SJCRH30 (cell line): ENCODE measurements around the gene EXT2. TPM values are rescaled to one million over a fixed set of nuclear protein-coding genes. Genes with fewer than 3 reads are reported as not detected.

Experiments used
- DNase-seq, 2 experiments: peaks; one replicate each; pipeline ENCODE4 v3.0.0-alpha.2; 2015 to 2020
- H3K27ac ChIP-seq: fragments of 250-450 bp; sonication (Bioruptor Pico); 2 replicates; pipeline ENCODE4 v1.5.1; 2020; ENCODE audit warnings: mild to moderate bottlenecking, moderate library complexity
- H3K27me3 ChIP-seq: fragments of 250-450 bp; sonication (Bioruptor Pico); 2 replicates; pipeline ENCODE4 v1.5.1; 2020; ENCODE audit warnings: mild to moderate bottlenecking, moderate library complexity
- H3K36me3 ChIP-seq: fragments of 250-450 bp; sonication (Bioruptor Pico); 2 replicates; pipeline ENCODE4 v1.5.1; 2020; ENCODE audit warnings: mild to moderate bottlenecking, moderate library complexity
- H3K4me1 ChIP-seq: fragments of 250-450 bp; sonication (Bioruptor Pico); 2 replicates; pipeline ENCODE4 v1.5.1; 2020; ENCODE audit warnings: mild to moderate bottlenecking, moderate library complexity
- H3K4me3 ChIP-seq: fragments of 250-450 bp; sonication (Bioruptor Pico); 2 replicates; pipeline ENCODE4 v1.5.1; 2020; ENCODE audit warnings: mild to moderate bottlenecking, moderate library complexity
- H3K9me3 ChIP-seq: fragments of 250-450 bp; sonication (Bioruptor Pico); replicated peaks from 2 replicates; pipeline ENCODE4 v1.5.1; 2020; ENCODE audit warnings: mild to moderate bottlenecking, moderate library complexity
- total RNA-seq: library from RNA; depleted of rRNA; stranded (reverse); fragments of >200 nt; shearing (Covaris generic); gene quantifications from 2 replicates; pipeline ENCODE4 v1.2.3, GENCODE V29; 2014

EXT2 gene
- total RNA-seq, 1 experiment from 2014 or later, result 91.7 TPM

GRCh38 chr11:44178381-44178780 is 82.9 kb downstream of the EXT2 start:
- Histone ChIP-seq H3K27ac (no peak overlapping the region), H3K4me3 (no peak overlapping the region), H3K4me1 (peaks cover 22% of the 10 kb centered on the region), H3K27me3 (no peaks in the 10 kb centered on the region), H3K36me3 (peaks cover 4% of the 10 kb centered on the region; the same call in 1 of the 2 replicates), H3K9me3 (no peaks in the 10 kb centered on the region)
- peak; percentile 45 to 56 for DNase-seq

GRCh38 chr11:44179173-44179572 is 83.7 kb downstream of the EXT2 start:
- Histone ChIP-seq H3K27me3 (no peaks in the 10 kb centered on the region), H3K4me3 (no peak overlapping the region), H3K36me3 (no peaks in the 10 kb centered on the region), H3K27ac (no peak overlapping the region), H3K4me1 (peaks cover 26% of the 10 kb centered on the region), H3K9me3 (0 out of 2 replicates have a peak, but pooled peaks cover 5% of the 10 kb centered on the region)
- no peak for DNase-seq

- Histone ChIP-seq H3K36me3 (no peaks in the 10 kb centered on the region), H3K27me3 (no peaks in the 10 kb centered on the region), H3K9me3 (0 out of 2 replicates have a peak, but pooled peaks cover 5% of the 10 kb centered on the region), H3K4me1 (peaks cover 27% of the 10 kb centered on the region), H3K4me3 (no peak overlapping the region), H3K27ac (no peak overlapping the region)
- no peak for DNase-seq
Measured at GRCh38 chr11:44180107-44180506, 84.6 kb downstream of the EXT2 start.

- H3K27ac ChIP-seq, result no peak overlapping the region
- no peaks in the 10 kb centered on the region; the same call in 1 of the 2 replicates for H3K36me3 ChIP-seq
- H3K27me3 ChIP-seq, result no peaks in the 10 kb centered on the region
- H3K9me3 ChIP-seq, result peaks cover 21% of the 10 kb centered on the region
- H3K4me3 ChIP-seq, result no peak overlapping the region
- no peak for DNase-seq
- H3K4me1 ChIP-seq, result peaks cover 6% of the 10 kb centered on the region
Measured at GRCh38 chr11:44185522-44185921, 90.0 kb downstream of the EXT2 start.

- peaks cover 21% of the 10 kb centered on the region for H3K9me3 ChIP-seq
- H3K4me1 ChIP-seq, result peaks cover 15% of the 10 kb centered on the region
- H3K4me3 ChIP-seq, result no peak overlapping the region
- no peaks in the 10 kb centered on the region; the same call in 1 of the 2 replicates for H3K36me3 ChIP-seq
- H3K27ac ChIP-seq, result no peak overlapping the region
- H3K27me3 ChIP-seq, result no peaks in the 10 kb centered on the region
- DNase-seq, result no peak
Measured at GRCh38 chr11:44186321-44186930, 90.9 kb downstream of the EXT2 start.

GRCh38 chr11:44188643-44189042 is 93.2 kb downstream of the EXT2 start:
- Histone ChIP-seq H3K36me3 (no peaks in the 10 kb centered on the region; the same call in none of the 2 replicates), H3K4me1 (peaks cover 27% of the 10 kb centered on the region), H3K9me3 (peaks cover 20% of the 10 kb centered on the region), H3K27me3 (no peaks in the 10 kb centered on the region), H3K4me3 (no peak overlapping the region), H3K27ac (no peak overlapping the region)
- peak in 1 of 2 experiments; percentile 22 for DNase-seq

GRCh38 chr11:44189986-44190882 is 94.8 kb downstream of the EXT2 start:
- Histone ChIP-seq H3K27me3 (no peaks in the 10 kb centered on the region), H3K4me3 (no peak overlapping the region), H3K27ac (no peak overlapping the region), H3K4me1 (peaks cover 23% of the 10 kb centered on the region), H3K36me3 (no peaks in the 10 kb centered on the region; the same call in none of the 2 replicates), H3K9me3 (peaks cover 17% of the 10 kb centered on the region)
- no peak for DNase-seq

GRCh38 chr11:44190883-44191230 is 95.4 kb downstream of the EXT2 start:
- no peaks in the 10 kb centered on the region; the same call in none of the 2 replicates for H3K36me3 ChIP-seq
- no peak overlapping the region for H3K27ac ChIP-seq
- peaks cover 23% of the 10 kb centered on the region for H3K4me1 ChIP-seq
- no peak overlapping the region for H3K4me3 ChIP-seq
- no peaks in the 10 kb centered on the region for H3K27me3 ChIP-seq
- peaks cover 17% of the 10 kb centered on the region for H3K9me3 ChIP-seq
- peak in 1 of 2 experiments; percentile 53 for DNase-seq

- Histone ChIP-seq H3K4me1 (peaks cover 23% of the 10 kb centered on the region), H3K9me3 (peaks cover 17% of the 10 kb centered on the region), H3K27ac (no peak overlapping the region), H3K27me3 (no peaks in the 10 kb centered on the region), H3K4me3 (no peak overlapping the region), H3K36me3 (no peaks in the 10 kb centered on the region; the same call in none of the 2 replicates)
- DNase-seq, result no peak
Measured at GRCh38 chr11:44191322-44192016, 96.0 kb downstream of the EXT2 start.

GRCh38 chr11:44192017-44192385 is 96.5 kb downstream of the EXT2 start:
- Histone ChIP-seq H3K36me3 (no peaks in the 10 kb centered on the region; the same call in none of the 2 replicates), H3K9me3 (peaks cover 17% of the 10 kb centered on the region), H3K4me1 (peaks cover 23% of the 10 kb centered on the region), H3K4me3 (no peak overlapping the region), H3K27me3 (no peaks in the 10 kb centered on the region), H3K27ac (no peak overlapping the region)
- no peak for DNase-seq

GRCh38 chr11:44192462-44193100 is 97.1 kb downstream of the EXT2 start:
- H3K27me3 ChIP-seq, result no peaks in the 10 kb centered on the region
- peaks cover 23% of the 10 kb centered on the region for H3K4me1 ChIP-seq
- H3K9me3 ChIP-seq, result peaks cover 17% of the 10 kb centered on the region
- H3K4me3 ChIP-seq, result no peak overlapping the region
- H3K36me3 ChIP-seq, result no peaks in the 10 kb centered on the region; the same call in none of the 2 replicates
- H3K27ac ChIP-seq, result no peak overlapping the region
- no peak for DNase-seq

GRCh38 chr11:44193856-44194255 is 98.4 kb downstream of the EXT2 start:
- Histone ChIP-seq H3K36me3 (peaks cover 2% of the 10 kb centered on the region; the same call in 1 of the 2 replicates), H3K4me3 (no peak overlapping the region), H3K27me3 (no peaks in the 10 kb centered on the region), H3K9me3 (peaks cover 5% of the 10 kb centered on the region), H3K27ac (no peak overlapping the region), H3K4me1 (peaks cover 34% of the 10 kb centered on the region)
- DNase-seq, result no peak

- H3K4me1 ChIP-seq, result peaks cover 43% of the 10 kb centered on the region
- H3K36me3 ChIP-seq, result peaks cover 2% of the 10 kb centered on the region; the same call in 1 of the 2 replicates
- DNase-seq, result peak in 1 of 2 experiments; percentile 22
- H3K4me3 ChIP-seq, result no peak overlapping the region
- H3K27ac ChIP-seq, result no peak overlapping the region
- no peaks in the 10 kb centered on the region for H3K27me3 ChIP-seq
- 0 out of 2 replicates have a peak, but pooled peaks cover 3% of the 10 kb centered on the region for H3K9me3 ChIP-seq
Measured at GRCh38 chr11:44198146-44198724, 102.8 kb downstream of the EXT2 start.

GRCh38 chr11:44199298-44199697 is 103.8 kb downstream of the EXT2 start:
- Histone ChIP-seq H3K4me3 (no peak overlapping the region), H3K9me3 (0 out of 2 replicates have a peak, but pooled peaks cover 3% of the 10 kb centered on the region), H3K4me1 (peaks cover 43% of the 10 kb centered on the region), H3K27ac (peak overlapping the region; percentile 40; the same call in 1 of the 2 replicates), H3K36me3 (0 out of 2 replicates have a peak, but pooled peaks cover 2% of the 10 kb centered on the region), H3K27me3 (no peaks in the 10 kb centered on the region)
- peak in 1 of 2 experiments; percentile 24 for DNase-seq
